Inflammatory macrophage treated with lipopolysaccharide for 4 hours (primary cell): ENCODE measurements around the gene TRIM22.

Source experiments
- DNase-seq: peaks from one replicate; pipeline ENCODE4 v3.0.0-alpha.2; 2020

Gene TRIM22

GRCh38 chr11:5749836-5750235 lies 60.2 kb downstream of the TRIM22 start:
- no peak for DNase-seq

GRCh38 chr11:5753943-5754342 lies 64.4 kb downstream of the TRIM22 start, which contains the start of gene OR52N4:
TSS of gene OR52N4 (plus strand) at chr11:5754243. CDS start at chr11:5754741, 498 bp downstream.
- no peak for DNase-seq
